ENCODE data around the gene NCKAP1. TPM values are rescaled to one million over a fixed set of nuclear protein-coding genes. Genes with fewer than 3 reads are reported as not detected.

The NCKAP1 gene
- polyA plus RNA-seq, 1 of the 3 experiments (the other 2 are of a cell fraction) = 64.0 TPM

DNA sequence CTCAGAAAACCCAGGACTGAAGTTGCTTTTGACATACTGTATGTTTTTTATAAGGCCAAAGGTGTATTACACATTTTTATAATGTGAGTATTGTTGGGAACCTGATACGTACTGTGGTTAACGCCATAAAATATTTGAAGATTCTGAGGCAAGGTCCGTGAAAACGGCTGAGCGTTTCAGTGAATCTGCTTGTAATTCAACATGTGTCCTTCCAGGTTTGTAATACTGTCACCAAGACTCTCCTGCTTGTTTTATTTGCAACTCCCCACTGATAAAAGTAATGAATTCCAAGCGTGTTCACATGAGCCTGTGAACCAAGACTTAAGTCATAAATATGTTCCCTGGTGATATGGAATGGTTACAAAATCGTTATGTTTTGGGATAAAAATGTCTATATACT, 148.0 kb downstream of the NCKAP1 start:
- WGBS (ENCODE audit: low lambda C conversion rate) = 82% methylated on average over 7 of the region's 7 CpGs
- H3K9me3 ChIP-seq = no peaks in the 10 kb centered on the region; the same call in 1 of the 2 replicates
- no peaks in the 10 kb centered on the region for H4K20me1 ChIP-seq (ENCODE audit: insufficient read depth)
- TF ChIP-seq EZH2phosphoT487 (IDR thresholded peaks at IDR 0.05; ENCODE audit: borderline replicate concordance, low read depth) (no peak), NRF1 (IDR thresholded peaks at IDR 0.05; ENCODE audit: low read depth, low read length) (no peak), MXI1 (IDR thresholded peaks at IDR 0.05; ENCODE audit: low read depth, low read length) (no peak), ELF1 (IDR thresholded peaks at IDR 0.05) (no peak), YY1 (IDR thresholded peaks at IDR 0.05; ENCODE audit: low read depth) (no peak), TEAD4 (IDR thresholded peaks at IDR 0.05; ENCODE audit: borderline replicate concordance, insufficient read depth) (no peak), FOXM1 (IDR thresholded peaks at IDR 0.05; ENCODE audit: low read depth) (no peak), JUND (IDR thresholded peaks at IDR 0.05) (no peak), EP300 (IDR thresholded peaks at IDR 0.05; ENCODE audit: borderline replicate concordance in 1 of 2, low read depth in 1 of 2, low read length in 1 of 2) (no peak), TAF1 (IDR thresholded peaks at IDR 0.05; ENCODE audit: borderline replicate concordance, low read depth, low read length) (no peak), RCOR1 (IDR thresholded peaks at IDR 0.05; ENCODE audit: low read length) (no peak), FOSL2 (IDR thresholded peaks at IDR 0.05; ENCODE audit: borderline replicate concordance, low read depth) (no peak), RFX5 (IDR thresholded peaks at IDR 0.05; ENCODE audit: low read length) (no peak), FOXJ3 (CRISPR knock-in tag; IDR thresholded peaks at IDR 0.05) (no peak), GATA2 (CRISPR knock-in tag; IDR thresholded peaks at IDR 0.05) (no peak), RAD21 (IDR thresholded peaks at IDR 0.05; ENCODE audit: low read length) (no peak), SIN3A (IDR thresholded peaks at IDR 0.05; ENCODE audit: borderline replicate concordance, low read depth, low read length) (no peak)
- TF ChIP-seq, protein P1, sequence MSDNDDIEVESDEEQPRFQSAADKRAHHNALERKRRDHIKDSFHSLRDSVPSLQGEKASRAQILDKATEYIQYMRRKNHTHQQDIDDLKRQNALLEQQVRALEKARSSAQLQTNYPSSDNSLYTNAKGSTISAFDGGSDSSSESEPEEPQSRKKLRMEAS (IDR thresholded peaks at IDR 0.05; ENCODE audit: low read depth) = no peak
- TF ChIP-seq, protein P2, sequence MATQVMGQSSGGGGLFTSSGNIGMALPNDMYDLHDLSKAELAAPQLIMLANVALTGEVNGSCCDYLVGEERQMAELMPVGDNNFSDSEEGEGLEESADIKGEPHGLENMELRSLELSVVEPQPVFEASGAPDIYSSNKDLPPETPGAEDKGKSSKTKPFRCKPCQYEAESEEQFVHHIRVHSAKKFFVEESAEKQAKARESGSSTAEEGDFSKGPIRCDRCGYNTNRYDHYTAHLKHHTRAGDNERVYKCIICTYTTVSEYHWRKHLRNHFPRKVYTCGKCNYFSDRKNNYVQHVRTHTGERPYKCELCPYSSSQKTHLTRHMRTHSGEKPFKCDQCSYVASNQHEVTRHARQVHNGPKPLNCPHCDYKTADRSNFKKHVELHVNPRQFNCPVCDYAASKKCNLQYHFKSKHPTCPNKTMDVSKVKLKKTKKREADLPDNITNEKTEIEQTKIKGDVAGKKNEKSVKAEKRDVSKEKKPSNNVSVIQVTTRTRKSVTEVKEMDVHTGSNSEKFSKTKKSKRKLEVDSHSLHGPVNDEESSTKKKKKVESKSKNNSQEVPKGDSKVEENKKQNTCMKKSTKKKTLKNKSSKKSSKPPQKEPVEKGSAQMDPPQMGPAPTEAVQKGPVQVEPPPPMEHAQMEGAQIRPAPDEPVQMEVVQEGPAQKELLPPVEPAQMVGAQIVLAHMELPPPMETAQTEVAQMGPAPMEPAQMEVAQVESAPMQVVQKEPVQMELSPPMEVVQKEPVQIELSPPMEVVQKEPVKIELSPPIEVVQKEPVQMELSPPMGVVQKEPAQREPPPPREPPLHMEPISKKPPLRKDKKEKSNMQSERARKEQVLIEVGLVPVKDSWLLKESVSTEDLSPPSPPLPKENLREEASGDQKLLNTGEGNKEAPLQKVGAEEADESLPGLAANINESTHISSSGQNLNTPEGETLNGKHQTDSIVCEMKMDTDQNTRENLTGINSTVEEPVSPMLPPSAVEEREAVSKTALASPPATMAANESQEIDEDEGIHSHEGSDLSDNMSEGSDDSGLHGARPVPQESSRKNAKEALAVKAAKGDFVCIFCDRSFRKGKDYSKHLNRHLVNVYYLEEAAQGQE (IDR thresholded peaks at IDR 0.05; ENCODE audit: low read depth, low read length) = no peak
- CTCF ChIA-PET = no interaction called here
- peaks cover 0 to 10% of the 10 kb centered on the region in 2 experiments; a peak in 1 of 4 replicates for H3K4me1 ChIP-seq (ENCODE audit: control insufficient read depth in 1 of 2, insufficient read depth in 2 of 2, low read depth in 1 of 2, low read length in 1 of 2)
- no peak for DNase-seq
- H3K9me2 ChIP-seq = no peaks in the 10 kb centered on the region
- no peaks in the 10 kb centered on the region for H3K27me3 ChIP-seq (ENCODE audit: insufficient read depth)
- no peaks in the 10 kb centered on the region for H3K79me2 ChIP-seq (ENCODE audit: insufficient read depth)
- no peak overlapping the region for H3K4me3 ChIP-seq (ENCODE audit: low read depth in 2 of 2, low read length in 1 of 2)
- H3K9ac ChIP-seq = no peak overlapping the region
- POLR2A ChIA-PET = no interaction called here
- H3K4me2 ChIP-seq = no peak overlapping the region
- H3K27ac ChIP-seq (ENCODE audit: low read depth in 2 of 2, low read length in 1 of 2) = no peak overlapping the region
- no peaks in the 10 kb centered on the region for H3K36me3 ChIP-seq (replicated peaks in 1 of 2; ENCODE audit: control insufficient read depth in 1 of 2, insufficient read depth in 2 of 2, low read length in 1 of 2)
- H2AFZ ChIP-seq (ENCODE audit: low read depth) = no peak overlapping the region
- no peaks in the 10 kb centered on the region for H3F3A ChIP-seq (replicated peaks; ENCODE audit: insufficient read depth)

Measured in SK-N-SH (cell line).